SKM-1 (cell line): Measurements from ENCODE around the gene TNFAIP8.

Experiments
- DNase-seq: peaks from one replicate; lab custom pipeline; 2025; ENCODE audit not compliant: unreplicated experiment; lab: John Stamatoyannopoulos, UW

Gene TNFAIP8

GRCh38 chr5:119365847-119366539 is 10.2 kb downstream of the TNFAIP8 start:
- no peak for DNase-seq

GRCh38 chr5:119366540-119366881 is 10.7 kb downstream of the TNFAIP8 start:
- DNase-seq, result no peak

- DNase-seq, result no peak
Observed at GRCh38 chr5:119367502-119368237, 11.9 kb downstream of the TNFAIP8 start.

GRCh38 chr5:119368238-119368630 is 12.4 kb downstream of the TNFAIP8 start:
- DNase-seq, result no peak

GRCh38 chr5:119370486-119370885 is 14.7 kb downstream of the TNFAIP8 start:
- DNase-seq, result no peak

GRCh38 chr5:119371146-119371545 is 15.3 kb downstream of the TNFAIP8 start:
- no peak for DNase-seq

- DNase-seq, result no peak
Observed at GRCh38 chr5:119373449-119373858, 17.6 kb downstream of the TNFAIP8 start.

- DNase-seq, result no peak
Observed at GRCh38 chr5:119374901-119375300, 19.1 kb downstream of the TNFAIP8 start.

- no peak for DNase-seq
Observed at GRCh38 chr5:119377066-119377465, 21.2 kb downstream of the TNFAIP8 start.

GRCh38 chr5:119378075-119378700 is 22.4 kb downstream of the TNFAIP8 start:
- no peak for DNase-seq

- DNase-seq, result no peak
Observed at GRCh38 chr5:119379096-119379495, 23.3 kb downstream of the TNFAIP8 start.

- DNase-seq, result no peak
Observed at GRCh38 chr5:119379942-119380547, 24.2 kb downstream of the TNFAIP8 start.

- no peak for DNase-seq
Observed at GRCh38 chr5:119382169-119382568, 26.4 kb downstream of the TNFAIP8 start.

GRCh38 chr5:119383008-119383407 is 27.2 kb downstream of the TNFAIP8 start:
- no peak for DNase-seq

- no peak for DNase-seq
Observed at GRCh38 chr5:119385136-119385535, 29.3 kb downstream of the TNFAIP8 start.

- no peak for DNase-seq
Observed at GRCh38 chr5:119385536-119386128, 29.8 kb downstream of the TNFAIP8 start.

GRCh38 chr5:119386596-119387344 is 31.0 kb downstream of the TNFAIP8 start:
- DNase-seq, result no peak

GRCh38 chr5:119387945-119388618 is 32.3 kb downstream of the TNFAIP8 start:
- DNase-seq, result no peak

GRCh38 chr5:119388619-119389190 is 32.9 kb downstream of the TNFAIP8 start:
- DNase-seq, result no peak
